ACC112 (cell line): ENCODE measurements around the gene KBTBD12.

Experiments used
- H2AFZ ChIP-seq: fragments of 200-600 bp; sonication (generic); one replicate; pipeline ENCODE4 v1.6.0; 2017; ENCODE audit warnings: antibody characterized with exemption, low read length; ENCODE audit not compliant: unreplicated experiment
- H3K27ac ChIP-seq: fragments of 200-600 bp; sonication (generic); 2 replicates; pipeline ENCODE4 v1.5.1; 2014; ENCODE audit warnings: low read depth, mild to moderate bottlenecking, antibody characterized with exemption, low read length, moderate library complexity
- H3K27me3 ChIP-seq: fragments of 200-600 bp; sonication (generic); 2 replicates; pipeline ENCODE4 v1.6.1; 2014; ENCODE audit warnings: mild to moderate bottlenecking, antibody characterized with exemption, low read length, moderate library complexity, mixed read lengths; ENCODE audit not compliant: insufficient read depth
- H3K36me3 ChIP-seq: fragments of 200-600 bp; sonication (generic); 2 replicates; pipeline ENCODE4 v1.6.1; 2016; ENCODE audit warnings: mild to moderate bottlenecking, antibody characterized with exemption, low read length, moderate library complexity, mixed read lengths; ENCODE audit not compliant: insufficient read depth
- H3K4me1 ChIP-seq: fragments of 200-600 bp; sonication (generic); one replicate; pipeline ENCODE4 v1.6.1; 2016; ENCODE audit warnings: low read length, mixed read lengths; ENCODE audit not compliant: insufficient read depth, unreplicated experiment, control insufficient read depth
- H3K4me3 ChIP-seq: fragments of 200-600 bp; sonication (generic); 2 replicates; pipeline ENCODE4 v1.5.1; 2014; ENCODE audit warnings: mild to moderate bottlenecking, low read depth, low read length
- H3K79me2 ChIP-seq: fragments of 200-600 bp; sonication (generic); one replicate; pipeline ENCODE4 v1.6.0; 2016; ENCODE audit warnings: low read length; ENCODE audit not compliant: control insufficient read depth, unreplicated experiment, insufficient read depth

Gene KBTBD12

GRCh38 chr3:127997016-127997415 is 82.0 kb downstream of the KBTBD12 start:
- Histone ChIP-seq H3K4me1 (no peaks in the 10 kb centered on the region), H3K4me3 (no peak overlapping the region), H3K27me3 (peaks cover 41% of the 10 kb centered on the region), H3K27ac (no peak overlapping the region), H3K36me3 (no peaks in the 10 kb centered on the region), H3K79me2 (no peaks in the 10 kb centered on the region), H2AFZ (no peak overlapping the region)

- Histone ChIP-seq H3K79me2 (no peaks in the 10 kb centered on the region), H3K4me1 (no peaks in the 10 kb centered on the region), H3K27me3 (peaks cover 50% of the 10 kb centered on the region), H3K36me3 (no peaks in the 10 kb centered on the region), H2AFZ (no peak overlapping the region), H3K4me3 (no peak overlapping the region), H3K27ac (no peak overlapping the region)
Observed at GRCh38 chr3:127997961-127998360, 82.9 kb downstream of the KBTBD12 start.

GRCh38 chr3:127998596-127998995 is 83.6 kb downstream of the KBTBD12 start:
- Histone ChIP-seq H3K27ac (no peak overlapping the region), H3K79me2 (no peaks in the 10 kb centered on the region), H3K27me3 (peaks cover 51% of the 10 kb centered on the region)

GRCh38 chr3:127999509-128000106 is 84.6 kb downstream of the KBTBD12 start:
- no peaks in the 10 kb centered on the region for H3K36me3 ChIP-seq
- H3K79me2 ChIP-seq = no peaks in the 10 kb centered on the region
- H3K4me1 ChIP-seq = no peaks in the 10 kb centered on the region
- H3K27ac ChIP-seq = no peak overlapping the region
- no peak overlapping the region for H2AFZ ChIP-seq
- H3K4me3 ChIP-seq = no peak overlapping the region
- H3K27me3 ChIP-seq = peaks cover 52% of the 10 kb centered on the region

More at GRCh38 chr3:127998596-127998995, 83.6 kb downstream of the KBTBD12 start:
- Histone ChIP-seq H3K4me1 (no peaks in the 10 kb centered on the region), H2AFZ (no peak overlapping the region), H3K36me3 (no peaks in the 10 kb centered on the region), H3K4me3 (no peak overlapping the region)

GRCh38 chr3:128001576-128001975 is 86.5 kb downstream of the KBTBD12 start:
- H3K36me3 ChIP-seq = no peaks in the 10 kb centered on the region
- peaks cover 53% of the 10 kb centered on the region for H3K27me3 ChIP-seq
- H3K27ac ChIP-seq = no peak overlapping the region
- H3K79me2 ChIP-seq = no peaks in the 10 kb centered on the region
- no peak overlapping the region for H3K4me3 ChIP-seq
- H2AFZ ChIP-seq = no peak overlapping the region
- H3K4me1 ChIP-seq = no peaks in the 10 kb centered on the region

- Histone ChIP-seq H3K79me2 (no peaks in the 10 kb centered on the region), H3K36me3 (no peaks in the 10 kb centered on the region), H3K4me3 (no peak overlapping the region), H3K27ac (no peak overlapping the region), H2AFZ (no peak overlapping the region), H3K4me1 (peaks cover 4% of the 10 kb centered on the region), H3K27me3 (peaks cover 33% of the 10 kb centered on the region)
Observed at GRCh38 chr3:128004661-128005060, 89.6 kb downstream of the KBTBD12 start.

- Histone ChIP-seq H3K4me3 (no peak overlapping the region), H3K36me3 (no peaks in the 10 kb centered on the region), H3K27ac (no peak overlapping the region), H3K4me1 (peaks cover 4% of the 10 kb centered on the region), H3K27me3 (peaks cover 24% of the 10 kb centered on the region), H3K79me2 (no peaks in the 10 kb centered on the region), H2AFZ (peak overlapping the region; percentile 75)
Observed at GRCh38 chr3:128006061-128007032, 91.3 kb downstream of the KBTBD12 start.

GRCh38 chr3:128007033-128007424 is 92.0 kb downstream of the KBTBD12 start:
- Histone ChIP-seq H3K4me1 (peaks cover 4% of the 10 kb centered on the region), H3K27me3 (peaks cover 17% of the 10 kb centered on the region), H3K79me2 (no peaks in the 10 kb centered on the region), H3K36me3 (no peaks in the 10 kb centered on the region), H2AFZ (peak overlapping the region; percentile 75), H3K27ac (no peak overlapping the region), H3K4me3 (no peak overlapping the region)

GRCh38 chr3:128009952-128010846 is 95.2 kb downstream of the KBTBD12 start:
- no peaks in the 10 kb centered on the region for H3K36me3 ChIP-seq
- H3K27ac ChIP-seq = no peak overlapping the region
- H3K4me1 ChIP-seq = peaks cover 4% of the 10 kb centered on the region
- no peaks in the 10 kb centered on the region for H3K79me2 ChIP-seq
- no peak overlapping the region for H3K4me3 ChIP-seq
- no peak overlapping the region for H2AFZ ChIP-seq
- H3K27me3 ChIP-seq = 0 out of 2 replicates have a peak, but pooled peaks cover 3% of the 10 kb centered on the region

GRCh38 chr3:128011140-128011539 is 96.1 kb downstream of the KBTBD12 start:
- peak overlapping the region; percentile 69 for H2AFZ ChIP-seq
- H3K36me3 ChIP-seq = no peaks in the 10 kb centered on the region
- no peak overlapping the region for H3K27ac ChIP-seq
- H3K27me3 ChIP-seq = 0 out of 2 replicates have a peak, but pooled peaks cover 3% of the 10 kb centered on the region
- H3K79me2 ChIP-seq = no peaks in the 10 kb centered on the region
- H3K4me1 ChIP-seq = peaks cover 4% of the 10 kb centered on the region
- no peak overlapping the region for H3K4me3 ChIP-seq
